Bronchial epithelial cell (primary cell): ENCODE results near the gene GBP5. TPM values are rescaled to one million over a fixed set of nuclear protein-coding genes. Genes with fewer than 3 reads are reported as not detected.
"Not testable (repeated sequence)": the region's sequence is repeated elsewhere in the genome, so short reads cannot be mapped to it uniquely, and the experiment has no call there.

Source experiments
- DNase-seq: peaks from one replicate; pipeline ENCODE4 v3.0.0-alpha.2; 2010; ENCODE audit warnings: low read depth
- FAIRE-seq: peaks from 2 replicates; lab custom pipeline; 2011; peaks lifted over from hg19 to GRCh38; lab: Jason Lieb, UNC
- H3K27me3 ChIP-seq: 2 replicates; pipeline ENCODE4 v1.5.1; 2011; ENCODE audit warnings: low read length; ENCODE audit not compliant: control insufficient read depth, insufficient read depth
- H3K36me3 ChIP-seq: 2 replicates; pipeline ENCODE4 v1.5.1; 2011; ENCODE audit warnings: low read length; ENCODE audit not compliant: control insufficient read depth, insufficient read depth
- H3K4me3 ChIP-seq: 2 replicates; pipeline ENCODE4 v1.5.1; 2011; ENCODE audit warnings: mild to moderate bottlenecking, low read depth, low read length, control low read depth
- total RNA-seq: library from RNA; depleted of rRNA; stranded (reverse); fragments of >200 nt; gene quantifications from 2 replicates; pipeline ENCODE4 v1.2.1, GENCODE V29; 2014
- TF ChIP-seq, protein P1 (sequence below): IDR thresholded peaks from 2 replicates; pipeline ENCODE4 v1.5.1; 2011; ENCODE audit warnings: mild to moderate bottlenecking, moderate library complexity, low read length, control low read depth, inconsistent platforms; ENCODE audit not compliant: insufficient read depth, severe bottlenecking

The GBP5 gene
- total RNA-seq, 1 donor from 2014 or later = 0.26 TPM

DNA sequence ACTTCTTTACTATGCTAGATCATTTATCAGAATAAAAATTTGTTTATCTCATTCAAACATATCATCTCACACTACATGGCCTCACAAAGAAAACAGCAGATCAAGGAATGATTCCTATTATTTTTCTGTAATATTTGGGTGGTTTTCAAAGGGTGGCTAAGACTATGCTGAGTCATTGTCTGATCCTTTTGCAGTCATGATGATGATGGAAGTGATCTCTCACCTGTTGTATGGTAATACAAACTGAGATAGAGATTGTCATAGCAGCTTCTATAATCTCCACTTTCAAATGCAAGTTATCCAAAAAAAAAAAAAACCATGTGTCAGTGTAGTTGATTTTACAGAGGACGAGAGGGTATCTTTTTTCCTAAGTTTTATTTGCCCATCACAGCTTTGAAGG lies 37.2 kb upstream of the GBP5 start:
- no peaks in the 10 kb centered on the region for H3K27me3 ChIP-seq
- no peak overlapping the region for H3K4me3 ChIP-seq
- TF ChIP-seq, protein P1, sequence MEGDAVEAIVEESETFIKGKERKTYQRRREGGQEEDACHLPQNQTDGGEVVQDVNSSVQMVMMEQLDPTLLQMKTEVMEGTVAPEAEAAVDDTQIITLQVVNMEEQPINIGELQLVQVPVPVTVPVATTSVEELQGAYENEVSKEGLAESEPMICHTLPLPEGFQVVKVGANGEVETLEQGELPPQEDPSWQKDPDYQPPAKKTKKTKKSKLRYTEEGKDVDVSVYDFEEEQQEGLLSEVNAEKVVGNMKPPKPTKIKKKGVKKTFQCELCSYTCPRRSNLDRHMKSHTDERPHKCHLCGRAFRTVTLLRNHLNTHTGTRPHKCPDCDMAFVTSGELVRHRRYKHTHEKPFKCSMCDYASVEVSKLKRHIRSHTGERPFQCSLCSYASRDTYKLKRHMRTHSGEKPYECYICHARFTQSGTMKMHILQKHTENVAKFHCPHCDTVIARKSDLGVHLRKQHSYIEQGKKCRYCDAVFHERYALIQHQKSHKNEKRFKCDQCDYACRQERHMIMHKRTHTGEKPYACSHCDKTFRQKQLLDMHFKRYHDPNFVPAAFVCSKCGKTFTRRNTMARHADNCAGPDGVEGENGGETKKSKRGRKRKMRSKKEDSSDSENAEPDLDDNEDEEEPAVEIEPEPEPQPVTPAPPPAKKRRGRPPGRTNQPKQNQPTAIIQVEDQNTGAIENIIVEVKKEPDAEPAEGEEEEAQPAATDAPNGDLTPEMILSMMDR = no peak
- no peaks in the 10 kb centered on the region for H3K36me3 ChIP-seq
- FAIRE-seq (no peak), DNase-seq (peak; percentile 48)

DNA sequence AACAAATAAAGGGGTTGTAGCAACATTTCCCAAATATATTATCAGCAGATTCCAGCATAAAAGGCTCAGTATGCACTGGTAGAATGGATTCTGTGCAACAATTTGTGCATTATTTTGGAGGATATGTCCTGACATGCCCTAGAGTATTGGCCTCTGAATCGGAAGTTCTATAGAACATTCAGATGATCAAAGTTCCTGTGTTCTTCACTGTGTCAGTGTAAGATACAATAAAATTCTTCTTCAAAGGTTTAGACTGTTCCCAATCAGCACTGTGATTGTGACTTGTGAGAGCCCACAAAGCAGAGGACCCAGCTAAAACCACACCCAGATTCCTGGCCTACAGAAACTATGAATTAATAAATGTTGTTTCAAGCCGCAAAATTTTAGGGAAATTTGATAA lies 33.6 kb upstream of the GBP5 start:
- H3K4me3 ChIP-seq = no peak overlapping the region
- FAIRE-seq (no peak), DNase-seq (peak; percentile 49)
- H3K27me3 ChIP-seq = no peaks in the 10 kb centered on the region
- TF ChIP-seq, protein P1 = no peak
- no peaks in the 10 kb centered on the region for H3K36me3 ChIP-seq

GRCh38 chr1:89305493-89305892 lies 32.8 kb upstream of the GBP5 start:
- DNase-seq = no peak
- TF ChIP-seq, protein P1 = no peak
- Histone ChIP-seq H3K27me3 (no peaks in the 10 kb centered on the region), H3K36me3 (no peaks in the 10 kb centered on the region), H3K4me3 (no peak overlapping the region)
- no peak for FAIRE-seq

DNA sequence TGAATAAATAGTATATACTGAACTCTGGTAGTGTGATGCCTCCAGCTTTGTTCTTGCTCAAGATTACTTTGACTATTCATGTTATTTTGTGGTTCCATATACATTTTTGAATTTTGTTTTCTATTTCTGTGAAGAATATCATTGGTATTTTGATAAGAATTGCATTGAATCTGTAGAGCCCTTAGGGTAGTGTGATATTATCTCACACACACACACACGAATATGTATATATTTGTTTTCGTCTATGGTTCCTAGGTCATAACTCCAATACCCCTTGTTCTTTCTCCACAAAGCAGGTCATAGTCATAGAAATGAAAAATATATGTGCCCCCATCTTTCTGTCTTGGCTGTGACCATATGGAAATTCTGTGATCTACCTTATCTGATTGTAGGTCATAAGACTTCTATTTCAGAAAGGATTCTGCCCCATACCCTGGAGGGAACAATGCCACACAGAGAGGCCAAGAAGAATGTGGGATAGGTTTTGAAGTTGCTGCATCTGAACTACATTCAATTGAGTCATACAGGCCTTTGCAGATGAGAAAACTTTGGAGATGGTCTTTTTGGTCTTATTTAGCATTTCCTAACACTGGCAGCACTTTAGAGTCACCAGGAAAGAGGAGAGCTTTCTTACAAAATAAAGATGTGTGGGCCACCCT lies 32.0 kb upstream of the GBP5 start:
- TF ChIP-seq, protein P1 = no peak
- no peak for FAIRE-seq
- DNase-seq = no peak
- no peaks in the 10 kb centered on the region for H3K36me3 ChIP-seq
- H3K4me3 ChIP-seq = no peak overlapping the region
- no peaks in the 10 kb centered on the region for H3K27me3 ChIP-seq

GRCh38 chr1:89302697-89303332 lies 30.2 kb upstream of the GBP5 start:
- Histone ChIP-seq H3K27me3 (no peaks in the 10 kb centered on the region), H3K36me3 (no peaks in the 10 kb centered on the region), H3K4me3 (no peak overlapping the region)
- no peak for FAIRE-seq
- TF ChIP-seq, protein P1 = no peak
- DNase-seq = no peak

DNA sequence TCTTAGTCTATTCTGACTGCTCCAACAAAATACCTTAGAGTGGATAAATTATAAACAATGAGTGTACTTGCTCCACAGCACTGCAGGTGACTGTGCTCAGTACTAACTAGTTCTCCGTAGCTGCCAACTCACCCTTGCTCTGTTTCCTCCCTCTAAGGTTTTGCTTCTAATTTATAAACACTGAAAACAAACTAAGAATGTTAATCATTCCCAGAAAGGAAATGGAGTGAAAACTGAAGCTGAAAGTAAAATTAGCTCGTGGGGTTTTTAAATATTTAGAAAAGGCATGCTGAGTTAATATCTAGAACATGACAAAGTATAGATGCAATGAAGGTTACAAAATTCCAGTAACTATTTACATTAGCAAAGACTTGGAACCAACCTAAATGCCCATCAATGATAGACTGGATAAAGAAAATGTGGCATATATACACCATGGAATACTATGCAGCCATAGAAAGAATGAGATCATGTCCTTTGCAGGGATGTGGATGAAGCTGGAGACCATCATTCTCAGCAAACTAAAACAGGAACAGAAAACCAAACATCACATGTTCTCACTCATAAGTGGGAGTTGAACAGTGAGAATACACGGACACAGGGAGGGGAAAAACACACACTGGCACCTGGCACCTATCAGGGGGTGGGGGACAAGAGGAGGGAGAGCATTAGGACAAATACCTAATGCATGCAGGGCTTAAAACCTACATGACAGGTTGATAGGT lies 27.2 kb upstream of the GBP5 start:
- H3K4me3 ChIP-seq, FAIRE-seq, DNase-seq, H3K27me3 ChIP-seq, H3K36me3 ChIP-seq: not testable (repeated sequence)
